ENCODE data around the gene POLR1A. TPM values are rescaled to one million over a fixed set of nuclear protein-coding genes. Genes with fewer than 3 reads are reported as not detected.

POLR1A gene
- total and polyA plus RNA-seq, 2 of the 8 experiments (the other 6 are each of a cell fraction or from before 2014, with no cell fraction given), result 8.9 to 58.1 TPM

GRCh38 chr2:86052676-86053075 lies 53.0 kb downstream of the POLR1A start:
- no peak overlapping the region for H2BK5ac ChIP-seq (ENCODE audit: low read depth, low read length)
- no peaks in the 10 kb centered on the region for H3K79me1 ChIP-seq (ENCODE audit: low read depth, low read length)
- H3K4ac ChIP-seq (replicated peaks; ENCODE audit: insufficient read length, low read depth, low read length), result no peak overlapping the region
- DNase-seq (ENCODE audit: low read depth in 1 of 2, low spot score in 2 of 2) (no peak), FAIRE-seq (no peak)
- peaks cover 26 to 55% (median 42%) of the 10 kb centered on the region in 4 experiments for H3K36me3 ChIP-seq (ENCODE audit: control insufficient read depth in 2 of 4, insufficient read depth in 4 of 4, low read length in 3 of 4)
- H3K4me1 ChIP-seq (replicated peaks in 1 of 4; ENCODE audit: control insufficient read depth in 3 of 4, insufficient read depth in 4 of 4, low read length in 3 of 4), result no peaks in the 10 kb centered on the region
- no peak overlapping the region for H4K91ac ChIP-seq (replicated peaks; ENCODE audit: insufficient read length, low read length)
- no peaks in the 10 kb centered on the region for H3K79me2 ChIP-seq (ENCODE audit: control insufficient read depth in 1 of 2, insufficient read depth in 2 of 2, low read length in 2 of 2)
- ChIA-PET POLR2A (ENCODE audit: partially characterized antibody) (interaction anchor here (0.5 to 1.2 kb wide), 3 partner anchors 13 to 414 kb away, joined by 3 read pairs; no protein-coding TSS in a partner anchor), CTCF (ENCODE audit: partially characterized antibody) (interaction anchor here (1.1 to 1.6 kb wide), 2 partner anchors 27 to 238 kb away, joined by 4 to 8 read pairs; no protein-coding TSS in a partner anchor)
- H2BK12ac ChIP-seq (ENCODE audit: low read depth, low read length), result no peak overlapping the region
- no peak overlapping the region for H2BK20ac ChIP-seq (ENCODE audit: low read length)
- H4K5ac ChIP-seq (ENCODE audit: insufficient read length, low read depth, low read length), result no peak overlapping the region
- no peaks in the 10 kb centered on the region for H3K9me3 ChIP-seq (ENCODE audit: insufficient read depth in 2 of 2, low read depth in 1 of 2, low read length in 1 of 2)
- no peaks in the 10 kb centered on the region for H3K23me2 ChIP-seq (ENCODE audit: low read depth, low read length)
- no peak overlapping the region for H3K4me3 ChIP-seq (ENCODE audit: extremely low read depth in 1 of 4, insufficient read depth in 2 of 4, low read depth in 3 of 4, low read length in 4 of 4)
- H3K18ac ChIP-seq (ENCODE audit: extremely low read depth, low read length), result no peak overlapping the region
- H3K9ac ChIP-seq (replicated peaks in 1 of 4; ENCODE audit: extremely low read depth in 1 of 4, low read depth in 3 of 4, low read length in 3 of 4), result no peak overlapping the region
- H4K8ac ChIP-seq (ENCODE audit: extremely low read depth, insufficient read depth, low read length), result no peak overlapping the region
- no peak overlapping the region for H3K14ac ChIP-seq (ENCODE audit: insufficient read length)
- H3K27me3 ChIP-seq (replicated peaks in 1 of 4; ENCODE audit: control insufficient read depth in 3 of 4, extremely low read depth in 1 of 4, insufficient read depth in 3 of 4, low read length in 3 of 4), result no peaks in the 10 kb centered on the region
- 88% methylated on average over 14 of the region's 16 CpGs; no CpG with 5 or more reads in 1 of the 2 experiments for WGBS, 2 experiments (ENCODE audit: extremely low coverage in 1 of 2, insufficient coverage in 1 of 2, insufficient read length in 1 of 2, insufficient replicate concordance in 2 of 2, low coverage in 1 of 2, low lambda C conversion rate in 2 of 2, missing lambda C conversion rate in 1 of 2)
- H3K27ac ChIP-seq (ENCODE audit: low read depth, low read length), result no peak overlapping the region
- H2BK120ac ChIP-seq (replicated peaks; ENCODE audit: low read depth, low read length), result no peak overlapping the region
- H2AFZ ChIP-seq (ENCODE audit: low read length), result no peak overlapping the region
- no peak overlapping the region for H2BK15ac ChIP-seq (ENCODE audit: low read length)
- peaks cover 4 to 6% of the 10 kb centered on the region in 2 experiments for H4K20me1 ChIP-seq (replicated peaks in 1 of 2; ENCODE audit: control insufficient read depth in 1 of 2, insufficient read depth in 2 of 2, low read length in 2 of 2)
- no peak overlapping the region for H3K56ac ChIP-seq (replicated peaks; ENCODE audit: insufficient read length, low read depth, low read length)
- no peak overlapping the region for H2AK5ac ChIP-seq (ENCODE audit: low read depth, low read length)
- no peak overlapping the region for H3K23ac ChIP-seq (ENCODE audit: insufficient read length)
- H3K4me2 ChIP-seq (ENCODE audit: insufficient read depth in 1 of 2, low read depth in 2 of 2, low read length in 2 of 2), result no peak overlapping the region
- TF ChIP-seq ATF2 (IDR thresholded peaks at IDR 0.05; ENCODE audit: low read length) (no peak), SP2 (IDR thresholded peaks at IDR 0.05; ENCODE audit: low read length) (no peak), CHD1 (IDR thresholded peaks at IDR 0.05; ENCODE audit: low read depth, low read length) (no peak), FOSL1 (IDR thresholded peaks at IDR 0.05; ENCODE audit: insufficient read depth, low read depth, low read length) (no peak), CTBP2 (IDR thresholded peaks at IDR 0.05; ENCODE audit: borderline replicate concordance, insufficient read depth, insufficient read length, low read length) (no peak), HDAC6 (IDR thresholded peaks at IDR 0.05; ENCODE audit: low read depth, low read length) (no peak), NRF1 (IDR thresholded peaks at IDR 0.05; ENCODE audit: low read depth, low read length) (no peak), SIRT6 (IDR thresholded peaks at IDR 0.05; ENCODE audit: low read length) (no peak), JUND (IDR thresholded peaks at IDR 0.05; ENCODE audit: low read length) (no peak), SP4 (IDR thresholded peaks at IDR 0.05; ENCODE audit: low read length) (no peak), RBBP5 (IDR thresholded peaks at IDR 0.05; ENCODE audit: borderline replicate concordance, low read depth, low read length) (no peak), RXRA (IDR thresholded peaks at IDR 0.05; ENCODE audit: insufficient read depth, low read depth, low read length) (no peak), SIN3A (conservative IDR thresholded peaks at IDR 0.05 in 1 of 2, IDR thresholded peaks at IDR 0.05 in 1 of 2; ENCODE audit: low read depth in 1 of 2, low read length in 2 of 2) (no peak)

Data from H1 (cell line).